Measurements from ENCODE around the gene TAF4.

Gene TAF4

DNA sequence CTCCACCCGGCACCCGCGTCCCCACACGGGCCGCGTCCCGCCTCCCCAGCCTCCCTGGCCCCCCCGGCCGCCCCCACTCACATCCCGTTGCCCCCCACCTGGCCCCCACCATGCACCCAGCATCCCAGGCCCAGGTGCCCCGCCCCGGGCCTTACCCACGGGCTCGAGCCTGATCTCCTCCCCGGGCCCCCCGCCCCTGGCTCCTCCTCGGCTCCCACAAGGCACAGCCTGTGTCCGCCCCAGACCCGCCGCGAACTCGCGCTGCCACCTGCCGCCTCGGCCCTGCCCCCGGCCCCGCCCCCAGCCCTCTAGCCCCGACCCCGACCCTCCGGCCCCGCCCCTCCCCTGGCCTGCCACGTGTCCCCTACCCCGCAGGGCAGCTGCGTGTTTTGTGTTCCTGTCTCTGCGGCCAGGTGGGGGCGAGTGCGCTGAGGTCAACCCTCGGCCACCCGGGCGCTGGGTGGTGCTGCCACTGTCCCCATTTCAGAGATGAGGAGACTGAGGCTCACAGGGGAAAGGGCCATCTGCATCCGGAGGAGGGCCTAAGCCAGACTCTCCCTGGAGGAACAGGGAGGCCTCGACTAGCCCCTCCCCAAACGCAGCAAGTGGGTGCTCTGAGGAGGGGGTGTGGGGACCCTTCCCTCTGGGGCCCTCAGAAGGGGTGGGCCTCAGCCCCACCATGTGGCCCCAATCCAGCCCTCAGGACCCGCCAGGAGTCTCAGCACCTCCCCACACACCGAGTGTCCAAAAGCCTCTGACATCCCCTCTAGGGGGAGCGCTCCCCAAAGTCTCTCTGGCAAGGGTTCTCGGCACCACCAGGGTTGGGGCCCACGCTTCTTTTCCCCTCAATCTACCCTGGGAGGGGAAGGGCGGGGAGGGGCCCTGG lies 99.8 kb downstream of the TAF4 start:
- no peak for DNase-seq (ENCODE audit: low read depth in 3 of 3, low spot score in 1 of 3)

DNA sequence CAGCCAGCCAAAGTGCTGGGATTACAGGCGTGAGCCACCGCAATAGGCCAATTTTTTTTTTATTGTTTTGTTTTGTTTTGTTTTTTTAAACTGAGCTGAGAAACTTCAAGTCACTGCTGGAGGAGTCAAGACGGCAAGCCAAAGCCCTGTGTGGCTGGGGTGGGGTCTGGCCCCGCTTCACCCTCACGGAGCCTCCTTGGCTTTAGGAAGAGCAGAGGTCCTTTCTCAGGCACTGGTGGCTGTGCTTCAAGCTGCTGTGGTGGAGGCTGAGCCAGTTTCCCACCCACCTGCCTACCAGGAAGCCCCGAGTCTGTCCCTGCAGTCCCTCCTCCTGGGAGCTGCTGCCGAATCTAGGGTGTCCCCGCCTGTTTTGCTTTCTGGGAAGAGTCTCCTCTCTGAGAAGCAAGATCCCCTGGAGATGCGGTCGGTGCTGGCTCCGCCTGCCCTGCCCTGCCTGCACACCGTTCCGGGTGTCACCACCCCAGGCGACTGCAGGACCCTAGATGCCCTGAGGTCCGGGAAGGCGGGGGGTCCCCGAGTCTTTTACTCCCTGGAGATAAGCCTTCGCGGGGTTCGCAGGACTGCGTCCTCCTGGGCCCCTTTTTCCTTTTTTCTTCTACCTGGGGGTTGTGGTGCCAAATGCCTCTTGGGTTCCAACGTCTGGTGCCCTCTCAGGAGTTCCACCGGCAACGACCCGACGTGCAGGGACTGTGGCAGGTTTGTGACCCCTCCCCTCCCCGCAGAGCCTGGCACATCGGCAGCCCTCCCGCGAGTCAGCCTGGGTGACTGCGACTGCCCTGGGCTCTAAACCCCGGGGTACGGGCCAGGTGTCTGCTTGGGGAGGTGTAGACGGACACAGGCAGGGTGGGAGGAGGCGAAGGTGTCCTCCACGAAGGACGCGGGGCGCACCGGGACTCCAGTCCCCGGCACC lies 100.7 kb downstream of the TAF4 start:
- no peak for DNase-seq (ENCODE audit: low read depth in 3 of 3, low spot score in 1 of 3)

DNA sequence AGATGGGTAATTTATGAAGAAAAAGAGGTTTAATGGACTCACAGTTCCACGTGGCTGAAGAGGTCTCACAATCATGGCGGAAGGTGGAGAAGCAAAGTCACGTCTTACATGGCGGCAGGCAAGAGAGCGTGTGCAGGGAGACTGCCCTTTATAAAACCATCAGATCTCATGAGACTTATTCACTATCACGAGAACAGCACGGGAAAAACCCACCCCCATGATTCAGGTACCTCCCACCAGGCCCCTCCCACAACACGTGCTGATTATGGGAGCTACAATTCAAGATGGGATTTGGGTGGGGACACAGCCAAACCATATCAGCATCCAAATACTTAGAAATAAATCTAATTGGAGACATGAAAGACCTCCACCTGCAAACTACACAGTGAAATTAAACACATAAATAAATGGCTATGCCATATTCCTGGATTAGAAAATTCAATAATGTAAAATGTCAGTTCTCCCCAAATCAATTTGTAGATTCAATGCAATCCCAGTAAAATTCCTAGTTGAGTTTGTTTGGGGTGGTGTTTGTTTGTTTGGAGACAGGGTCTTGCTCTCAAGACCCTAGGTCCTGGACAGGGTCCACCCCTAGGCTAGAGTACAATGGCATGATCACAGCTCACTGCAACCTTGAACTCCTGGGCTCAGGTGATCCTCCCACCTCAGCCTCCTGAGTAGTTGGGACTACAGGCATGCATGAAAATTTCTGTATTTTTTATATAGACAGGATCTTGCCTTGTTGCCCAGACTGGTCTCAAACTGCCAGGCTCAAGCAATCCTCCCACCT lies 101.6 kb downstream of the TAF4 start:
- DNase-seq (ENCODE audit: low read depth in 3 of 3, low spot score in 1 of 3) = no peak

DNA sequence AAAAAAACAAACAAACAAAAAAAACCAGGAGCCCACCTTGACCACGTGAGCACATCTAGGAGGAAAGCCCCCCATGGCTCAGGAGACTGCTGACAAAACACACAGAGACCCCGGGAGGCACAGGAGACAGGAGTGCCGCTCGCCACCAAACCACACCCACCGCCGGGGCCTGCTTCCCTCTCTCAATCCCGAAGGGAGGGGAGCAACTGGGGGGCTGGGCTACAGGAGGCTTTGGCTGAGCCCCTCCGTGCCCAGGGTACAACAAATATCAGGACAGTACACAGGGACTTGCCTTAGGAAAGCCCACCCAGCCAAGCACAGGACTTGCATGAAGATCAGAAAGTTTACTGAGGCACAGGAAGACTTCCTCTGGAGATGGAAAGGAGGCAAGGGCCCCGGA lies 102.5 kb downstream of the TAF4 start:
- DNase-seq (ENCODE audit: low read depth in 3 of 3, low spot score in 1 of 3) = no peak

DNA sequence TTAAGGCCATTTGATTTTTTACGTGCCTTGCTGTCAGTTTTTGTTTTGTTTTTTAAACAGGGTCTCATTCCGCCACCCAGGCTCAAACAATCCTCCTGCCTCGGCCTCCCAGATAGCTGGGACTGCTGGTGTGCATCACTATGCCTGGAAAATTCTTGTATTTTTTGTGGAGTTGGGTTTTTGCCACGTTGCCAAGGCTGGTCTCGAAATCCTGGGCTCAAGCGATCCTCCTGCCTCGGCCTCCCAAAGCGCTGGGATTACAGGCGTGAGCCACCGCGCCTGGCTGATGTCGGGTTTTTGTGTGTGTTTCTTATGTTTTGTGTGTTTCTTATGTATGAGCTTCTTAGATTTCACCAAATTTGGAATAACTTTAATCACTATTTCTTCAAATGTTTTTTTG lies 104.8 kb downstream of the TAF4 start:
- DNase-seq (ENCODE audit: low read depth in 3 of 3, low spot score in 1 of 3) = no peak

DNA sequence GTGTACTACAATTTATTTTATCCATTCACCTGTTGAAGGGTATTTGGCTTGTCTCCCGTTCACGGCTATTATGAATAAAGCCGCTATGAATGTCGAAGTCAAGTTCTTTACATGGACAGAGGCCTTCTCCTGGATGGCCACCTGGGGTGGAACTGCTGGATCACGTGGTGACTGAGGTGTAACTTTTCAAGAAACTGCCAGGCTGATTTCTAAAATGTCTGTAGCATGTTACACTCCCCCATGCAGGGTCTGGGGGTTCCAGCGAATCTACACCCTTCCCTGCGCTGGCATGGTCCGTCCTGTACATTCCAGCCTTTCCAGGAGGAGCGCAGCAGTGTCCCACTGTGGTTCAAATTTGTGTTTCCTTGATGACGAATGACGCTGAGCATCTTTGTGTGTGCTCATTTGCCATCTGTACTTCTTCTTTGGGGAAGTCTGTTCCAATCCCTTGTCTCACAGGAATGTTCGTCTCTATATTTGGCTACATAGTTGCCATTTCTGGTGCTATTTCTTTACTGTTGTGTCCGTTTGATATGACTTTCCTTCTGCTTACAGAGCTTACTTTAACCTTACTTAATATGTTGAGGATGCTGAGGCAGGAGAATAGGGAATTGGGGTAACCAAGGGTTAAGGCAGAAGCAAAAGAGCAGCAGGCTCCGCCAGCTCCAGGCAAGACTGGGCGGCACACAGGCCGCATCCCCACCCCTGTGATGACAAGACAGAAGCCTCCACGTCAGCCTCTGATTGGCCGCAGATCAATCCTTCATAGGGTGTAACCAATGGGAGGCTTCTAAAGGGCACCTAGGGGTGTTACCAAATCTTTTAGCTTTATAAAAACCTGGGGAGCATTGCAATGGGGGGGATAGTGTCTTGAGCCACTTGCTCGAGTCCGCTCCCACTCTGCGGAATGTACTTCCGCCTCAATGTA lies 106.6 kb downstream of the TAF4 start:
- no peak for DNase-seq (ENCODE audit: low read depth in 3 of 3, low spot score in 1 of 3)

DNA sequence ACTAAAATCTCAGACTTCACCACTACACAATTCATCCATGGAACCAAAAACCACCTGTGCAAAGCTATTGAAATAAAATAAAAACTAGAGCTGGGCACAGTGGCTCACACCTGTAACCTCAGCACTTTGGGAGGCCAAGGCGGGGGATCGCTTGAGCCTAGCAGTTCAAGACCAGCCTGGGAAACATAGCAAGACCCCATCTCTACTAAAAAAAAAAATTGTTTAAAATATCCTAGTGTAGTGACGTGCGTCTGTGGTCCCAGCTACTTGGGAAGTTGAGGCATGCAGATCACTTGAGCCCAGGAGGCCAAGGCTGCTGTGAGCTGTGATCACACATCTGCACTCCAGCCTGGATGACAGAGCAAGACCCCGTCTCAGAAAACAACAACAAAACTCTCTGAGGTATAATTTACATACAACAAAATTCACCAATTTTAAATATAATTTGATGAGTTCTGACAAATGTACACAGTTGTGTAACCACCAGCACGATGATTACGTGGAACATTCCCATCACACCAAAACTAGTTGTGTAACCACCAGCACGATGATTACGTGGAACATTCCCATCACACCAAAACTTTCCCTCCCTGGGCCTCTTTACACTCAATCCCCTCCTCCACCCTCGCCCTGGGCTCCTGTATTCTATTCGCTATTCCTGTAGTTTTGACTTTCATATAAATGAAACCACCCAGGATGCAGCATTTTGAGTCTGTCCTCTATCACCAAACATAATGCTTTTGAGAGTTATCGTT lies 107.5 kb downstream of the TAF4 start:
- DNase-seq (ENCODE audit: low read depth in 3 of 3, low spot score in 1 of 3) = no peak

DNA sequence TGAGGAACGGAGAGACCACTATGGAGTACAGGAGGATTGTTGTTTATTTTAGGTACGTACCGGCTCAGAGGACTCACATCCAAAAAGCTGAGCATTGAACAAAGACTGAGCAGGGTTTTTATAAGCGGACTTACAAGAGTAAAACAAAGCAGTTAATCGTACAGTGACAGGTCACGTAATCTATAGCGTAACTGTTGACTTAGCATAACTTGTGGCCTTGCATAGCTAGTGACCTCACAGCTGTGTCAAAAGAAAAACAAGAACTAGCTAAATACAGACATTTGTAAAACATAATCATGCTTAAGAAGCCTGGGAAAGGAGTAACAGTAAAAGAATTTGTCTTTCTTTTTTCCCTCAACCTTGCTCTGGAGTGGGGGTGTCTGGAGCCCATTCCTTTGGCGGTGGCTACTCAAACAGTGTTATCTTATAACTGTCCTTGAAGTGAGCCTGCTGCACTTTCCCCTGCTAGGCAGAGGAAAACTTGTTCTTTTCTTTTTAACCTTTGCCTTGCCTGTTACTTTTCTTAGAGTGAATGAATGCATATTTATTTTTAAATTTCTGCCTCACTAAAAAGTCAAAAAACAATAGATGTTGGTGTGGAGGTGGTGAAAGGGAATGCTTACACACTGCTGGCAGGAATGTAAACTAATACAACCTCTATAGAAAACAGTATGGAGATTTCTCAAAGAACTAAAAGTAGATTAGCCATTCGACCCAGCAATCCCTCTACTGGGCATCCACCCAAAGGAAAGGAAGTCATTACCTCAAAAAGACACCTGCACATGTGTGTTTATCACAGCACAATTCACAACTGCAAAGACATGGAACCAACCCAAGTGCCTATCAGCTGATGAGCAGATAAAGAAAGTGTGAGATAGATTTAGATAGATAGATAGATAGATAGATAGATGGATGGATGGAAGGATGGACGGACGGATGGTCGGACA lies 109.0 kb downstream of the TAF4 start:
- no peak for DNase-seq (ENCODE audit: low read depth in 3 of 3, low spot score in 1 of 3)

DNA sequence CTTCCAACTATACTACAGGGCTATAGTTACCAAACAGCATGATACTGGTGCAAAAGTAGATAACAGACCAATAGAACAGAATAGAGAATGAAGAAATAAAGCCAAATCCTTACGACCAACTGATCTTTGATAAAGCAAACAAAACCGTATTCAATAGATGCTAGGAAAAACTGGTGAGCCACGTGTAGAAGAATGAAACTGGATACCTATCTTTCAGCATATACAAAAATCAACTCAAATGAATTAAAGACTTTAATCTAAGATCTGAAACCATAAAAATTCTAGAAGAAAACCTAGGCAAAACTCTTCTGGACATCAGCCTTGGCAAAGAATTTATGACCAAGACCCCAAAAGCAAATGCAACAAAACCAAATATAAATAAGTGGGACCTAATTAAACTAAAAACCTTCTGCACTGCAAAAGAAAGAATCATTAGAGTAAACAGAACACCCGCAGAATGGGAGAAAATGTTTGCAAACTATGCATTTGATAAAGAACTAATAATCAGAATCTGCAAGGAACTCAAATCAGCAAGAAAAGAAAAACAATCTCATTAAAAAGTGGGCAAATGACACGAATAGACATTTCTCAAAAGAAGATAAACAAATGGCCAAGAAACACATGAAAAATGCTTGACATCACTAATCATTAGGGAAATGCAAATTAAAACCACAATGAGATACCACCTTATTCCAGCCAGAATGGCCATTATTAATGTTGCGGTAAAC lies 109.8 kb downstream of the TAF4 start:
- no peak for DNase-seq (ENCODE audit: low read depth in 3 of 3, low spot score in 1 of 3)

DNA sequence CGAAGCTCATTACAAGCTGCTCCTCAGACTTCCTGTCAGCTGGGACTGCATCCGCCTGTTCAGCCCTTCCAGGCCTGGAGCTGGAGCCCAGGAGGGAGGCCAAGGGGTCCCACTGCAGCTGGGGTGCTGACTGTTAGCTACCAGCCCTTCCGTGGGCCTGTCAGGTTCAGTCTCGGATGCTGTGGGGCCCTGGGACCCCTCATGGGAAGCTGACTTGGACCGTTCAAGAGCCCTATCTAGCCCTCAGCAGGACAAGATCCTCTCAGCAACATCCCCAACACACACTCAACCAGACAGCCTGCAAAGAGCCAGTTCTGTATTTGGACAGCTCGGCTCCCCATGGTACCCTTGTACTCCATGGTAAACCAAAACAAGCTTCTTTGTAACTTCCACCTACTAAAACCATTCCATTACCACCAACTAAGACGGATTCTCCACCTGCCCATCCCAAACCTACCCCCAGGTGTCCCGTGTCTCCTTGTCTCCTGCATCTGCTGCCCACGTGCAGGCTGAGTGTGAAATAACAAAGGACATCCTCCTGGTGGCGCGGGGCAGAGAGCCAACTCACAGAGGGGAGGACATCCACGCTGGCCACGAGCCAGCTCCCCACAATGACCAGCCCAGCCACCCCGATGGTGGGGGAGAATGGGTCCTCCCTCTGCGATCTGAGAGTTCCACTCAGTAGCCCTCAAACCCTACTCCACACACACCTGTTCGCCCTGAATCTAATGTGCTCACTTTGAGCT lies 111.2 kb downstream of the TAF4 start:
- no peak for DNase-seq (ENCODE audit: low read depth in 3 of 3, low spot score in 1 of 3)

DNA sequence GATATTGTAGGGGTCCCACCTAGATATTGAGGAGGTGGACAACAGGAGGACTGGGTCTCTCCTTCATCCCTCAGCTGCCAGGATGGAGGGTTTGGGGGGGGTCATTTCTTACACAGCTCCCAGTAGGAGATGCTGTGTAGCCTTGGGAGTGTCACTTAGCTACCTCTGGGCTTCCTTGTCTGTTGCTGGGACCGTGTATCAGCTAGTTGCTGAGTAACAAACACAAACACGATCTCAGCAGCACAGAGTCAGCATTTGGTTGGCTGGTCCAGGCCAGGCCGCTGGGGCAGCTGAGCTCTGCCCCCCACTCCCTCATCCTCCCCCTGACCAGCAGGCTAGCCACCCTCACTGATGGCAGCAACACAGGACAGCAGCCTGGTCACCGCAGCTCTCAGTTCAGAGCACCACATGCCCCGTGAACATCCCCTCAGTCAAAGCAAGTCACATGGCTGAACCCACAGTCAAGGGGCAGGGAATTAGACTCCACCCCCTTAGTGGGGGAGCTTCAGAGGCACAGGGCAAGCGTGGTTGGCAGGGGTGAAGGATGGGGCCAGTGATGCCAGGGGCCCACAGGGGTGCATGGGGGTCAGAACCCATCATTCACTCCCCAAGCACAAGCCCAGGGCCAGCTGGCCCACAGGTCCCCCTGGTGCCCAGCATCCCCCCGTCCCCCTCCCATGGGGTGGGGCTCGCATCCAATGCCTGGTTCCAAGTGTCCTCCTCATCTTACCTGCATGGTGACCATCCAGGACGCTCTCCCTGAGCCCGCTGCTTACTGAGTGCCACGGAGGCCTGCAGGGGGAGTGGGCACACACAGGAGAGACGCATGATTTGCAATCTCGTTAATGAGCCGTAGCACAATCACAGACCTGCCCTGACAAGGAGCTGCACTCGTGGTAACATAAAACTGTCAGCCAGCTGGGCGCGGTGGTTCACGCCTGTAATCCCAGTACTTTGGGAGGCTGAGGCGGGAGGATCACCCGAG lies 112.4 kb downstream of the TAF4 start:
- DNase-seq (ENCODE audit: low read depth in 3 of 3, low spot score in 1 of 3) = no peak

DNA sequence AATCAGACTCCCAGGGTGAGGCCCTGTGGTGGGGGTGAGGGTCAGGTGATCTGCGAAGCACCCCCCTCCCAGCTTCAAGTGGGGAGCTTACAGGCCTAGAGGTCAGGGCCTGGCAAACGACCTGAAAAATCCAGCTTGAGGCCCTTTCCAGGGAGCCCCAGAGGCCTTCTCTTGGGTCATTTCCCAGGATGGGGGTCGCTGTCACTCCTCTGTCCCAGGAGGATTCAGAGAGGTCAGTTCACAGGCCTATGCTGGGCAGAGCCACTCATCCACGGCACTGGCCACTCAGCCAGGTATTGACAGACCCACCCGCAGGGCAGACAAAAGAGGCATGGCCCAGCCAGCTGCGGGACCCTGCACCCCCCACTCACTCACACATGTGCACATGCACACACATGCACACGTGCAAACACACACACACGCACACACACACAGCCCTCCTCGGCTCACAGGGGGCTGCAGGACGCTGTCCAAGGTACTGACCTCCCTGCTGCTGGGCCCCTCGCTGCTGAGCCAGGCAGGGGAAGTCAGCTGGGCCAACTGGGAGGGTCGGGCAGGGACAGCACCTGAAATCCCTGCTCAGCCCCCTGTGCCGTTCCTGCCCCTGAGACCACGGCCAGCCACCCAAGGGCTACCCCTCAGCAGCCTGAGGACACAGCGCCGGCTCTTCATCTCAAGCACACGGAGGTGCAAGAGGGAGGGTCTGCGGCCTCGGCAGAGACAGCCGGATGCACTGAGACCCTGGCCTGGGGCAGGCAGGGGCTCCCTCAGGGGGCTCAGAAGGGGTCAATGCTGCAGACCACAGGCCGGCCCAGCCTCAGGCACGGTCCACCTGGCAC lies 113.8 kb downstream of the TAF4 start:
- no peak for DNase-seq (ENCODE audit: low read depth in 3 of 3, low spot score in 1 of 3)

DNA sequence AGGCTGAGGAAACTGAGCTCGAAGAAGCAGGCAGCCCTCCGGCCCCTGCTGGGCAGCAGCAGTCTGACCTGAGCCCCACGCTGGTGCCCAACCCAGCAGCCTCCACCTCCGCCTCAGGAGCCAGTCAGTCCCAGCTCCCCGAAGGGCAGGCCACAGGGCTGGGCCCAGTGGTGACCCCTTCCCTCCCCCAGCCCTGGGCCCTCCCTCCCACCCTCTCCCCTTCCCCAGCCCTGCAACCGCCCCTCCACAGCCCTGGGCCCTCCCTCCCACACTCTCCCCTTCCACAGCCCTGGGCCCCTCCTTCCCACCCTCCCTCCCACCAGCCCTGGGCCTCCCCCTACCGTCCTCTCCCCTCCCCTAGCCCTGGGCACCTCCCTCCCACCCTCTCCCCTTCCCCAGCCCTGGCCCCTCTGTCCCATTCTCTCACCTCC lies 115.0 kb downstream of the TAF4 start:
- DNase-seq (ENCODE audit: low read depth in 3 of 3, low spot score in 1 of 3) = no peak

DNA sequence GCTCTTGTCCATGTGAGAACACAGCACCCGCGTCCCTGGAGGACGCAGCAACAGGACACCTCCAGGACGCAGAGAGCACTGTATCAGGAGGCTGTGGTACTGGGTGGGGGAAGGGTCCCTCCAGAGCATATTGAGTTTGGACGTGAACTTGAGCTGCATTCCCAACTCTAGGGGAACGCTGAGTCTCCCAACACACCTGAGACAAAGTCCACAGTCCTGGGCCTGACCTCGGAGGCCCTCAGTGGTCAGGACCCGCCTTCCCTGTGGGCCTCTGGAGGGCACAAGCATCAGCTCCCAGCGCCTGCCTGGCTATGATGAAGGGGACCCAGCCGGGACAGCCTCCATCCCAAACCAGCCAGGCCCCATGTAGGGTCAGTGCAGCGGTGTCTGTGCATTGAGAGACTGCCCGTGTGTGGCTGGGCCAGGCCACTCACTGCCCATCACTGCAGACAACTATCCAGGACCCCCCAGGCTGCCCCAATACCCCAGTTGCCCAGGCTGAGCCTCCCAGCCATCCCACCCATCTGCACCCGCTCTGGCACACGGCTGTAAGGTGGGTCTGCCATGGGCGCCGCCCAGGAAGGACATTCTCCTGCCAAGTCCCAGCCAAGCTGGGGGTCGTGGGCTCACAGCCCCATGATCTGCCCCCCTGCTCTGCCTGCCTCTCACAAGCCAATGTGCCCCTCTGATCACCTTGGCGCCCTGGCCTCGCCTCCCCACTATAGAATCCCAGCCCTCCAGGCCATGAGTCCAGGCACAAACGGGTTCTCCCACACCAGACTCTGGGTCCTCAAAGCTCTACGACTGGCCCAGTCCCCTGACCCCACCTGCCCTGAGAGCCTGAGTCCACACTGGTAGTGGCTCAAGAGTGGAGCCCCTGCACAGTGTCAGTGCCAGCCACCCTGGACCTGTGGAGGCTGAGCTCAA lies 115.7 kb downstream of the TAF4 start:
- no peak for DNase-seq (ENCODE audit: low read depth in 3 of 3, low spot score in 1 of 3)

All from stimulated activated CD4-positive, alpha-beta T cell treated with anti-CD3 and anti-CD28 coated beads, TNF-alpha, amount 100 ng/mL, for 1 hour (primary cell).